ENCODE measurements around the gene GALNT18.

The GALNT18 gene

GRCh38 chr11:11246166-11246565 lies 375.6 kb downstream of the GALNT18 start:
- Histone ChIP-seq H3K4me3 (replicated peaks; ENCODE audit: insufficient read depth, low read length) (no peak overlapping the region), H3K27ac (replicated peaks) (no peak overlapping the region), H3K27me3 (ENCODE audit: insufficient read depth, poor library complexity, severe bottlenecking) (peaks cover 2% of the 10 kb centered on the region)
- no peak for DNase-seq (ENCODE audit: low read depth in 1 of 2, low spot score in 1 of 2)
- TF ChIP-seq CTCF (IDR thresholded peaks at IDR 0.05; ENCODE audit: insufficient read depth, low read length) (no peak), GABPA (IDR thresholded peaks at IDR 0.05; ENCODE audit: low read depth) (no peak), POLR2AphosphoS5 (IDR thresholded peaks at IDR 0.05; ENCODE audit: low read depth) (no peak), REST (IDR thresholded peaks at IDR 0.05; ENCODE audit: insufficient replicate concordance, low read depth) (no peak), SPI1 (IDR thresholded peaks at IDR 0.05; ENCODE audit: borderline replicate concordance, low read depth) (no peak)

DNA sequence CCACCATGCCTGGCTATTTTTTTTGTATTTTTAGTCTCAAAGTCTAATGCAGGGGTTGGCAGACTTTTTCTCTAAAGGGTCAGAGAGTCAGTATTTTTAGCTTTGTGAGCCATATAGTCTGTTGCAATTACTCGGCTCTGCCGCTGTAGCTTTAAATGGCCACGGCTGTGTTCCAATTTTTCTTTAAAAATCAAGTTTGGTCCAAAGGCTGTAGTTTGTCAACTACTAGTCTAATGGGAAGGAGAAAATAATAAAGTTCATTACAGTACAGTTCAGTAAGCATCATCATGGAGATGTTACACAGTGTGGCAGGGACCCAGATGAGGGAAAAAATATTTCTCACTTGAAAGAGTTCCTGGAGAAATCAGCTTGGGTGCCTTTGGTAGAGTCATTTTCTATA lies 376.4 kb downstream of the GALNT18 start:
- Histone ChIP-seq H3K27me3 (ENCODE audit: insufficient read depth, poor library complexity, severe bottlenecking) (no peaks in the 10 kb centered on the region), H3K4me3 (replicated peaks; ENCODE audit: insufficient read depth, low read length) (no peak overlapping the region), H3K27ac (replicated peaks) (no peak overlapping the region)
- no peak for TF ChIP-seq POLR2AphosphoS5 (IDR thresholded peaks at IDR 0.05; ENCODE audit: low read depth)
- TF ChIP-seq CTCF (IDR thresholded peaks at IDR 0.05; ENCODE audit: insufficient read depth, low read length) = no peak
- TF ChIP-seq SPI1 (IDR thresholded peaks at IDR 0.05; ENCODE audit: borderline replicate concordance, low read depth) = no peak
- TF ChIP-seq REST (IDR thresholded peaks at IDR 0.05; ENCODE audit: insufficient replicate concordance, low read depth) = no peak
- TF ChIP-seq GABPA (IDR thresholded peaks at IDR 0.05; ENCODE audit: low read depth) = no peak
- DNase-seq (ENCODE audit: low read depth in 1 of 2, low spot score in 1 of 2) = no peak

- no peak for TF ChIP-seq GABPA (IDR thresholded peaks at IDR 0.05; ENCODE audit: low read depth)
- no peak for TF ChIP-seq POLR2AphosphoS5 (IDR thresholded peaks at IDR 0.05; ENCODE audit: low read depth)
- no peak for TF ChIP-seq CTCF (IDR thresholded peaks at IDR 0.05; ENCODE audit: insufficient read depth, low read length)
- TF ChIP-seq REST (IDR thresholded peaks at IDR 0.05; ENCODE audit: insufficient replicate concordance, low read depth) = no peak
- TF ChIP-seq SPI1 (IDR thresholded peaks at IDR 0.05; ENCODE audit: borderline replicate concordance, low read depth) = no peak
- DNase-seq (ENCODE audit: low read depth in 1 of 2, low spot score in 1 of 2) = no peak
- no peak overlapping the region for H3K4me3 ChIP-seq (replicated peaks; ENCODE audit: insufficient read depth, low read length)
- H3K27ac ChIP-seq (replicated peaks) = no peak overlapping the region
- no peaks in the 10 kb centered on the region for H3K27me3 ChIP-seq (ENCODE audit: insufficient read depth, poor library complexity, severe bottlenecking)
Measured at GRCh38 chr11:11244470-11245080, 377.2 kb downstream of the GALNT18 start.
